22Rv1 (cell line): ENCODE results near the gene GABRG3.

Source experiments
- H3K27ac ChIP-seq: fragments of 450-650 bp; 2 replicates; pipeline ENCODE4 v1.5.1; 2017
- ZFX ChIP-seq: fragments of 450-650 bp; IDR thresholded peaks from 2 replicates; pipeline ENCODE4 v1.6.1; 2017; ENCODE audit warnings: antibody characterized with exemption, borderline replicate concordance
- TF ChIP-seq, protein P1 (sequence below): fragments of 450-650 bp; IDR thresholded peaks from 2 replicates; pipeline ENCODE4 v1.5.1; 2017; ENCODE audit warnings: mild to moderate bottlenecking

The GABRG3 gene

DNA sequence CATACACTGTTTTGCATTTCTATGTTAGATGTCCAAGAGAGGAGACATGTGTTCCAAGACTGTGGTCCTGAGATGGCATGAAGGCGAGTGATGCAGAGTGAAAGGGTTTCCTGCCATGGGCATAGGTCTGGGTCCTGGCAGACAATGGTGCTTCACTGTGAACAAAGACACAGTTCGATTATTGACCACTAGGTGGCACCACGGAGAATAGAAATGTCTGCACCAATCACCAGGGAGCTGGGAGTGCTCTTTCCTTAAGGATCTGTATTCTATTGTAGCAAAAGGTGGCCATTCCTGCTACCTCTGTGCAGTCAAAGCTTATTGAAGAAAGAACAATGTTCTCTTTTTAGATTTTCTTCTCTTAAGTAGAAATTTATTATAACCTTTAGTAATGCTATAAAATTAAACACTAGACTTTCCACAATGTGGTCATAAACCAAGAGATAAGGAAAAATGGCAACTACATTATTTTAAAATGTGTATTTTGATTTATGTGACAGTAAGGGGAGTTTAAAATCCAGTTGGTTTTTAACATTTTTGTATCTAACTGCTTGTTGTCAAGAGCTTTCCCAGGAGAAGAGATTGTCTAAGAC lies 88.7 kb downstream of the GABRG3 start:
- no peak for TF ChIP-seq ZFX
- TF ChIP-seq, protein P1, sequence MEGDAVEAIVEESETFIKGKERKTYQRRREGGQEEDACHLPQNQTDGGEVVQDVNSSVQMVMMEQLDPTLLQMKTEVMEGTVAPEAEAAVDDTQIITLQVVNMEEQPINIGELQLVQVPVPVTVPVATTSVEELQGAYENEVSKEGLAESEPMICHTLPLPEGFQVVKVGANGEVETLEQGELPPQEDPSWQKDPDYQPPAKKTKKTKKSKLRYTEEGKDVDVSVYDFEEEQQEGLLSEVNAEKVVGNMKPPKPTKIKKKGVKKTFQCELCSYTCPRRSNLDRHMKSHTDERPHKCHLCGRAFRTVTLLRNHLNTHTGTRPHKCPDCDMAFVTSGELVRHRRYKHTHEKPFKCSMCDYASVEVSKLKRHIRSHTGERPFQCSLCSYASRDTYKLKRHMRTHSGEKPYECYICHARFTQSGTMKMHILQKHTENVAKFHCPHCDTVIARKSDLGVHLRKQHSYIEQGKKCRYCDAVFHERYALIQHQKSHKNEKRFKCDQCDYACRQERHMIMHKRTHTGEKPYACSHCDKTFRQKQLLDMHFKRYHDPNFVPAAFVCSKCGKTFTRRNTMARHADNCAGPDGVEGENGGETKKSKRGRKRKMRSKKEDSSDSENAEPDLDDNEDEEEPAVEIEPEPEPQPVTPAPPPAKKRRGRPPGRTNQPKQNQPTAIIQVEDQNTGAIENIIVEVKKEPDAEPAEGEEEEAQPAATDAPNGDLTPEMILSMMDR: peak; percentile 87
- H3K27ac ChIP-seq: no peak overlapping the region

DNA sequence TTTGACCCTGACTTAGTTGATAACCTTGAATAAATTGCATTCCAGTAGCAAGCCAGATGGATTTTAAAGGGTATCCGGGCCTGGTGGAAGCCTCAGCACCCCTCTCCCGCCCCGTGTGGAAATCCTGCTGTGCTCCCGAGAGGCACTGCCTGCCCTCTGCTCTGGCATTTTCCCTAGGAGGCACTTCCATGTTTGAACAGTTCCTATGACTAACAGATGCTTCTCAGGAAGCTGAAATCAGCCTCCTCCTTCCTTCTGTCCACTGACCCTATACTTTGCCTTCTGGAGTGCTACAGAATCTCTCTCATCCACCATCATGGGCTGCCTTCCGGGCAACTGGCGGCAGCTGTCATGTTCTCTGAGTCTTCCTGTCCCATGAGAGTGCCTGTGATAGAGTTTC lies 90.8 kb downstream of the GABRG3 start:
- H3K27ac ChIP-seq: no peak overlapping the region
- TF ChIP-seq, protein P1: no peak
- TF ChIP-seq ZFX: no peak

DNA sequence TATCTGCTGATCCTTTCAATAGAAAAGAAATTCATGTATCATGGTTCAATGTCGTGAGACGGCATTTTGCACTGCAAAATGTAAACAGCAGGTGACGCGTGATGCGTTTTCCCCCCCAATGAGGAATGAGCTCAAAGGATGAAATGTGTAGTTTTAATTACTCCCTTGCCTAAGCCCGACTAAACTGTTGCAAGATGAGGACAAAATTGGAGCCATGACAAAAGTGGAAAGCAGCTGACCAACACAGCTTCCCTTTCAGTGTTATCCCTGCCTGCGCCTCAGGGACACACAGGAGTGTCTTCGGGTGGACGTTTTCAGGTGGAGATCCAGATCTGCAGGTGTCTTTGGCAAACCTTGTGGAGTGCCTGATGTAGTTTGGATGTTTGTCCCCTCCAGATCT lies 92.0 kb downstream of the GABRG3 start:
- no peak overlapping the region for H3K27ac ChIP-seq
- TF ChIP-seq ZFX: no peak
- TF ChIP-seq, protein P1: no peak

DNA sequence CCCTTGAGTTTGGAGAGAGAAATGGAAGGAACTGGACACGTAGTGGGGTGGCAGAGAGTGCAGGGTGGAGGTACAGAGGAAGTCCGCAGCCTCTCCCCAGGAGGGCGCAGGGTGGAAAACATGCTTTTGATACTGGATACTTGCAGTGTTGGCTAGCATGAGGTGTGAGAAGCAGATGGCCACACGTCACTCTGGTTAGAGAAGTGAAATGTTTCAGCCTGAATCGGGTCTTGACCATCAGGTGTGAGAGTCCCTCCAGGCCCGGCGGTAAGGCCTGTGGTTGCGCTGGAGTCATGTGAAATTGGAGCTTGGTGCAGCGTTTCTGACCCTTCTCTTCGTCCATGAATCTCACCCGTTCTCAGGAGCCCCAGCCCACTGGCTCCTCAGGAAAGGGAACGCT lies 93.1 kb downstream of the GABRG3 start:
- no peak overlapping the region for H3K27ac ChIP-seq
- TF ChIP-seq, protein P1: no peak
- no peak for TF ChIP-seq ZFX

DNA sequence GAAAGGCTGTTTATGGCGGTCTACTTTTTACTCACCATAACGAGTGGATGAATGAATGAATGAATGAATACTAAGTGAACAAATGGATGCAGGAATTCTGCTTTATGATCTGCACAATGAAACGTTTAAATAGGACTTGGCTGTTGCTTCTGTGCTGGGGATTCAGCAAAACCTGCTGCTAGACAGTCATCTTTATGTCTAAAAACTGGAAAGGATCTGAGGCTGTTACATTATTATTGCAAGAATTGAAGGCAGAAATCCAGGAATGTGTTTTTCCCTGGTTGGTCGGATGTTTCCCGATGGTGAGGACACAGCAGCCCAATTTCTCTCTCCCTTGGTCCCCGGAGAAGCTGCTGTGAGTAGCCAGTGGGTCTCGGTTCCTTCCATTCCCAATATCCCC lies 94.2 kb downstream of the GABRG3 start:
- TF ChIP-seq ZFX: no peak
- TF ChIP-seq, protein P1: no peak
- no peak overlapping the region for H3K27ac ChIP-seq

DNA sequence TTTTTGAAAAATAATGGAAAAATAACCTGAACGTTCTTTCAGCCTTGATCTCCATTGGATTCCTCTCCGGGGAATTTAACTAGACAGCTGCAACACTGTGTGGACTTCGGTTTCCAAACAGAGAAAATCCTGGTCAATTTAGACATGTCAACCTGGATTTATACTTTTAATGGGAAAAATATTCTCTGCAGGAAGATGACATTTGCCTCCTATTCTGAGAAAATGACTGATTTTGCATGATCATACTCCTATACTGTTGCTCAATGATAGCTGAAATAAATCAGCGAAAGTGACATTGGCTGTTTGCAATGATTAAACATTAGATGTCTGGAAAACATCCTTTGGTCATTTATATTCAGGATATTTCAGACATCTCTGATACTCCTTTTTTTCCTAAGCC lies 94.8 kb downstream of the GABRG3 start:
- TF ChIP-seq, protein P1: no peak
- TF ChIP-seq ZFX: no peak
- no peak overlapping the region for H3K27ac ChIP-seq

DNA sequence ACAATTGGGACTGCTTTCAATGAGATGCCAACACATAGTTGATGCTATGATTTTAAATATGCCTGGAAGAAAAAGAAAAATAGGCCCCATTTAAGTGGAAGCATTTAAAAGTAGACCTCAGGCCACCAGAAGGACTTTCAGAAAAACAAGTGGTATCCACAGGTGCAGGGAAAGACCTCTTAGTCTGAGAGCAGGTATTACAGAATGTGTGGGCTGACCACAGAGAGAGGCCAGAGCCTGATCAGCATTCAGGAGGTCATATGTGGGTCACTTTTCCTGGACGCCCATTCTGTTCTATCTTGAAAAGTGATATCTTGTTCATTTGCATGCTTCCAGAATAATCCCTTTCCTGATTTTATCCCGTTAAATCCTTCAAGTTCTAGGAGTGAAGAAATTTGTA lies 95.5 kb downstream of the GABRG3 start:
- TF ChIP-seq ZFX: no peak
- TF ChIP-seq, protein P1: no peak

More for the DNA sequence above, 95.5 kb downstream of the GABRG3 start:
- no peak overlapping the region for H3K27ac ChIP-seq
